HS-27A (cell line): ENCODE data around the gene BABAM2.

ENCODE experiments used
- DNase-seq: peaks from one replicate; pipeline ENCODE4 v3.0.0-alpha.2; 2012; ENCODE audit warnings: low read depth, missing footprints

BABAM2 gene

GRCh38 chr2:28345619-28346018 lies 455.1 kb downstream of the BABAM2 start:
- DNase-seq = no peak

GRCh38 chr2:28346587-28346986 lies 456.1 kb downstream of the BABAM2 start:
- DNase-seq = no peak

GRCh38 chr2:28347193-28347592 lies 456.7 kb downstream of the BABAM2 start:
- DNase-seq = no peak

- no peak for DNase-seq
Measured at GRCh38 chr2:28347596-28347995, 457.1 kb downstream of the BABAM2 start.

- DNase-seq = no peak
Measured at GRCh38 chr2:28348149-28348567, 457.6 kb downstream of the BABAM2 start.

GRCh38 chr2:28348921-28349320 lies 458.4 kb downstream of the BABAM2 start:
- DNase-seq = no peak

GRCh38 chr2:28349546-28350165 lies 459.1 kb downstream of the BABAM2 start:
- DNase-seq = no peak

GRCh38 chr2:28350196-28350595 lies 459.7 kb downstream of the BABAM2 start:
- no peak for DNase-seq

GRCh38 chr2:28350791-28351285 lies 460.3 kb downstream of the BABAM2 start:
- DNase-seq = no peak

- no peak for DNase-seq
Measured at GRCh38 chr2:28351621-28352020, 461.1 kb downstream of the BABAM2 start.

- no peak for DNase-seq
Measured at GRCh38 chr2:28352104-28352503, 461.6 kb downstream of the BABAM2 start.

- no peak for DNase-seq
Measured at GRCh38 chr2:28352610-28353195, 462.2 kb downstream of the BABAM2 start.

GRCh38 chr2:28354920-28355520 lies 464.5 kb downstream of the BABAM2 start:
- DNase-seq = no peak

GRCh38 chr2:28355521-28356094 lies 465.1 kb downstream of the BABAM2 start:
- no peak for DNase-seq

GRCh38 chr2:28356095-28356911 lies 465.8 kb downstream of the BABAM2 start:
- no peak for DNase-seq

- DNase-seq = no peak
Measured at GRCh38 chr2:28357055-28357454, 466.5 kb downstream of the BABAM2 start.

GRCh38 chr2:28357948-28358667 lies 467.6 kb downstream of the BABAM2 start:
- DNase-seq = no peak

GRCh38 chr2:28358668-28359201 lies 468.2 kb downstream of the BABAM2 start:
- DNase-seq = no peak

GRCh38 chr2:28359222-28360057 lies 468.9 kb downstream of the BABAM2 start:
- DNase-seq = no peak

- DNase-seq = no peak
Measured at GRCh38 chr2:28360058-28360717, 469.7 kb downstream of the BABAM2 start.
